K562 (cell line): ENCODE results near the gene ARHGEF1. TPM values are rescaled to one million over a fixed set of nuclear protein-coding genes. Genes with fewer than 3 reads are reported as not detected.

Source experiments
- ARID4B ChIP-seq: sonication (generic); formaldehyde crosslinking; IDR thresholded peaks from 2 replicates; pipeline ENCODE4 v1.8.0; 2022; ENCODE audit warnings: mild to moderate bottlenecking, missing genetic modification reagents
- CBFA2T3 ChIP-seq: fragments of 450-650 bp; IDR thresholded peaks from 2 replicates; pipeline ENCODE4 v1.6.1; 2017
- CBX1 ChIP-seq: sonication (generic); IDR thresholded peaks from 2 replicates; pipeline ENCODE4 v1.6.1; 2016; ENCODE audit warnings: antibody characterized with exemption, low read depth, mild to moderate bottlenecking
- CXXC5 ChIP-seq: fragments of 250-450 bp; sonication (Bioruptor Pico); IDR thresholded peaks from 2 replicates; pipeline ENCODE4 v1.8.0; 2022; ENCODE audit warnings: inconsistent platforms, mild to moderate bottlenecking, moderate library complexity
- FIP1L1 ChIP-seq: fragments of 200-400 bp; formaldehyde crosslinking; IDR thresholded peaks from 2 replicates; pipeline ENCODE4 v1.6.1; 2018; ENCODE audit warnings: mild to moderate bottlenecking, low read depth, low read length; ENCODE audit not compliant: poor library complexity, severe bottlenecking
- MAZ ChIP-seq, 2 experiments: fragments of 450-650 bp in 1 of 2; sonication (generic) in 1 of 2; formaldehyde crosslinking; IDR thresholded peaks in 1 of 2; conservative IDR thresholded peaks in 1 of 2; 2 replicates each; pipeline versions ENCODE4 v1.4.0 to v1.5.0; 2020; ENCODE audit warnings: mild to moderate bottlenecking in 1 of 2, missing genetic modification reagents in 1 of 2
- MCM5 ChIP-seq: fragments of 450-650 bp; IDR thresholded peaks from 2 replicates; pipeline ENCODE4 v1.6.1; 2016; ENCODE audit warnings: low read depth
- POLR2A ChIP-seq: fragments of 450-650 bp; conservative IDR thresholded peaks from 2 replicates; pipeline ENCODE4 v1.6.1; 2016
- RFX7 ChIP-seq: fragments of 250-450 bp; sonication (Bioruptor Pico); IDR thresholded peaks from 2 replicates; pipeline ENCODE4 v1.5.1; 2021; ENCODE audit warnings: mild to moderate bottlenecking
- TARDBP ChIP-seq: fragments of 450-650 bp; IDR thresholded peaks from 2 replicates; pipeline ENCODE4 v1.6.1; 2016
- THRAP3 ChIP-seq: fragments of 450-650 bp; IDR thresholded peaks from 2 replicates; pipeline ENCODE4 v1.6.1; 2016; ENCODE audit warnings: mild to moderate bottlenecking, inconsistent platforms, borderline replicate concordance
- UBTF ChIP-seq, 2 experiments: IDR thresholded peaks; 2 replicates each; pipeline ENCODE4 v1.6.1; 2012; ENCODE audit warnings: improper control_type of control experiment in 2 of 2, low read depth in 2 of 2, low read length in 2 of 2, borderline replicate concordance in 1 of 2
- ZBTB1 ChIP-seq: sonication (generic); formaldehyde crosslinking; IDR thresholded peaks from 2 replicates; pipeline ENCODE4 v1.8.1; 2023; ENCODE audit warnings: missing genetic modification reagents, low read depth, mild to moderate bottlenecking, borderline replicate concordance
- ZNF212 ChIP-seq: fragments of 450-650 bp; formaldehyde crosslinking; IDR thresholded peaks from 2 replicates; pipeline ENCODE4 v1.4.0; 2020; ENCODE audit warnings: mild to moderate bottlenecking
- polyA plus RNA-seq, 8 experiments: library from polyadenylated mRNA; depleted of rRNA in 4 of 8; stranded (reverse) in 5 of 8; unstranded in 3 of 8; fragments of >200 nt; fragmentation: Nextera tagmentation in 2 of 8; fragmentation: Illumina TruSeq in 1 of 8; extraction: Ambion mirVana in 2 of 8; extraction: Trizol in 1 of 8; gene quantifications; 2 replicates each; pipeline versions ENCODE4 v1.2.1 to v1.2.3, GENCODE V29; 2011 to 2014; ENCODE audit warnings: inconsistent platforms in 1 of 8, missing spikeins in 1 of 8
- total RNA-seq, 7 experiments: library from RNA; depleted of rRNA in 6 of 7; stranded (reverse); fragments of >200 nt in 6 of 7; fragmentation: Illumina TruSeq in 2 of 7; extraction: Trizol in 2 of 7; gene quantifications; 2 replicates each; pipeline versions ENCODE4 v1.2.1 to v1.2.3, GENCODE V29; 2011 to 2021; ENCODE audit warnings: low replicate concordance in 1 of 7

The ARHGEF1 gene
- total and polyA plus RNA-seq, 9 of the 15 experiments (the other 6 are each of a cell fraction or from before 2014, with no cell fraction given): 1.9 to 149 (median 29.8) TPM

- TF ChIP-seq POLR2A (peak; percentile 58), TARDBP (no peak), CXXC5 (CRISPR knock-in tag) (peak; percentile 34; the same call in 1 of the 2 replicates), THRAP3 (no peak), CBFA2T3 (no peak), FIP1L1 (peak; percentile 7), ARID4B (CRISPR knock-in tag) (no peak), CBX1 (no peak), UBTF (IDR thresholded peaks at IDR 0.05; ENCODE audit: borderline replicate concordance in 1 of 2, low read depth in 2 of 2, low read length in 2 of 2) (no peak), RFX7 (CRISPR knock-in tag) (no peak), ZNF212 (no peak), MAZ (CRISPR knock-in tag; conservative IDR thresholded peaks at IDR 0.05 in 1 of 2, IDR thresholded peaks at IDR 0.05 in 1 of 2) (peak in 1 of 2 experiments; percentile 52; a peak in 1 of 4 replicates), MCM5 (no peak), ZBTB1 (CRISPR knock-in tag) (no peak)
These were observed 57.1 kb downstream of the ARHGEF1 start (continued) for GRCh38 chr19:41939861-41940730.
